NCI-H524 treated with DMSO at 0.1 percent for 48 hours (cell line): Measurements from ENCODE around the gene CREBRF.
A peak's percentile ranks its signal among the peaks of the same experiment; 100 is the strongest.
"Not testable (repeated sequence)": the region's sequence is repeated elsewhere in the genome, so short reads cannot be mapped to it uniquely, and the experiment has no call there.

Experiments
- DNase-seq: peaks from one replicate; lab custom pipeline; 2025; lab: John Stamatoyannopoulos, UW

Gene CREBRF

GRCh38 chr5:173078878-173079277 is 22.7 kb downstream of the CREBRF start:
- no peak for DNase-seq

GRCh38 chr5:173089581-173089980 is 33.4 kb downstream of the CREBRF start:
- no peak for DNase-seq

- DNase-seq: no peak
Measured at GRCh38 chr5:173090639-173091038, 34.5 kb downstream of the CREBRF start.

- DNase-seq: no peak
Measured at GRCh38 chr5:173091981-173092380, 35.8 kb downstream of the CREBRF start.

- DNase-seq: no peak
Measured at GRCh38 chr5:173093606-173094005, 37.5 kb downstream of the CREBRF start.

GRCh38 chr5:173094012-173094661 is 38.0 kb downstream of the CREBRF start:
- DNase-seq: no peak

- no peak for DNase-seq
Measured at GRCh38 chr5:173098787-173099186, 42.6 kb downstream of the CREBRF start.

- no peak for DNase-seq
Measured at GRCh38 chr5:173099461-173099860, 43.3 kb downstream of the CREBRF start.

- DNase-seq: no peak
Measured at GRCh38 chr5:173101245-173101644, 45.1 kb downstream of the CREBRF start.

- DNase-seq: no peak
Measured at GRCh38 chr5:173103411-173103810, 47.3 kb downstream of the CREBRF start.

- DNase-seq: no peak
Measured at GRCh38 chr5:173108914-173109313, 52.8 kb downstream of the CREBRF start.

- no peak for DNase-seq
Measured at GRCh38 chr5:173114536-173114935, 58.4 kb downstream of the CREBRF start.

- DNase-seq: no peak
Measured at GRCh38 chr5:173119719-173120118, 63.6 kb downstream of the CREBRF start.

GRCh38 chr5:173123416-173123815 is 67.3 kb downstream of the CREBRF start:
- DNase-seq: no peak

GRCh38 chr5:173132166-173132565 is 76.0 kb downstream of the CREBRF start:
- DNase-seq: not testable (repeated sequence)

GRCh38 chr5:173138707-173139106 is 82.6 kb downstream of the CREBRF start:
- DNase-seq: no peak

GRCh38 chr5:173139631-173140030 is 83.5 kb downstream of the CREBRF start:
- DNase-seq: no peak

GRCh38 chr5:173140769-173141168 is 84.6 kb downstream of the CREBRF start:
- DNase-seq: no peak

- DNase-seq: no peak
Measured at GRCh38 chr5:173143567-173143966, 87.4 kb downstream of the CREBRF start.

GRCh38 chr5:173144200-173145176 is 88.3 kb downstream of the CREBRF start, which contains the start of gene BNIP1:
TSS of gene BNIP1 (plus strand) at chr5:173144531. CDS start at chr5:173144546, 15 bp downstream.
- DNase-seq: peak; percentile 59

- DNase-seq: no peak
Measured at GRCh38 chr5:173148354-173148753, 92.2 kb downstream of the CREBRF start.

GRCh38 chr5:173152547-173152946 is 96.4 kb downstream of the CREBRF start:
- no peak for DNase-seq

GRCh38 chr5:173153842-173154241 is 97.7 kb downstream of the CREBRF start:
- DNase-seq: no peak
